Bronchial epithelial cell (primary cell): ENCODE results near the gene NR3C1. TPM values are rescaled to one million over a fixed set of nuclear protein-coding genes. Genes with fewer than 3 reads are reported as not detected.

Experiments
- DNase-seq: peaks from one replicate; pipeline ENCODE4 v3.0.0-alpha.2; 2010; ENCODE audit warnings: low read depth
- FAIRE-seq: peaks from 2 replicates; lab custom pipeline; 2011; peaks lifted over from hg19 to GRCh38; lab: Jason Lieb, UNC
- H3K27me3 ChIP-seq: 2 replicates; pipeline ENCODE4 v1.5.1; 2011; ENCODE audit warnings: low read length; ENCODE audit not compliant: control insufficient read depth, insufficient read depth
- H3K36me3 ChIP-seq: 2 replicates; pipeline ENCODE4 v1.5.1; 2011; ENCODE audit warnings: low read length; ENCODE audit not compliant: control insufficient read depth, insufficient read depth
- H3K4me3 ChIP-seq: 2 replicates; pipeline ENCODE4 v1.5.1; 2011; ENCODE audit warnings: mild to moderate bottlenecking, low read depth, low read length, control low read depth
- CTCF ChIP-seq: IDR thresholded peaks from 2 replicates; pipeline ENCODE4 v1.5.1; 2011; ENCODE audit warnings: mild to moderate bottlenecking, moderate library complexity, low read length, control low read depth, inconsistent platforms; ENCODE audit not compliant: insufficient read depth, severe bottlenecking
- total RNA-seq: library from RNA; depleted of rRNA; stranded (reverse); fragments of >200 nt; gene quantifications from 2 replicates; pipeline ENCODE4 v1.2.1, GENCODE V29; 2014

Gene NR3C1
- total RNA-seq, 1 donor from 2014 or later: 41.9 TPM

DNA sequence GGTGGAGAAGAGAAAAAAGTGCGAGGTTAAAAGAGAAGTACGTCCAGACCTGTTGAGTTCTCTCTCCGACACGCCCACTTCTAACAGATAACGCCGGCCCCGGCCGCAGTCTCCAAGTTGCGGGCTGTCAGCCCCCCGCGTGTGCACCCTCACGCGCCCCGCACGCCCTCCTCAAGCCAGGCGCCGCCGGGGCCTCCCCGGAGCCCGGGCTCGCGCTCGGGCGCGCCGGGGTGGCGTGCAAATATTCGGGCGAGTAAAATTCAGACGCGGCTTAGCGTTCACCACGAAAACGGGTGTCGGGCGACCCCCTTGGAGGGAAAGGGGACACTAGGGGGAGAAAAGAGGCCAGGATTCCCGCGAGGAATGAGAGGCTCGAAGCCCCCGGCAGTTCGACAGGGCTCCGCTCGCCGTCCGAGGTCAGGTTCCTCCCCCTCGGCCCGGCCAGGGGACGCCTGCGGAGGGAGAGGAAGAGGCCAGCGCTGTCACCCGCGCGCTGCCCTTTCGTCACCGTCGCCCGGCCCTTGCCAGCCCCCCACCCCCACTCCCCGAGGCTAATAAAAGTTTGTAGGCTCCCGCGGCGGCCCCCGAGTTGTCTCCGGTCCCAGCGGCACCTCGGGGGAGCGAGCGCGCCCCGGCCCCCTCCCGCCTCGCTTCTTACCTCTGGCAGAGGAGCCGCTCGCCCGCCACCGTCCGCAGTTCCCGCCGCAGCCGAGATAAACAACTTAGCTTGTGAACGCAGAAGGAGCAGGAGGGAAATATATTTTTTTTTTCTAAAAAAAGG, 743 bp downstream of the NR3C1 start:
- TF ChIP-seq CTCF: no peak
- DNase-seq (peak; percentile 41), FAIRE-seq (no peak)
- H3K27me3 ChIP-seq: no peaks in the 10 kb centered on the region
- H3K36me3 ChIP-seq: no peaks in the 10 kb centered on the region
- peak overlapping the region; percentile 63 for H3K4me3 ChIP-seq

DNA sequence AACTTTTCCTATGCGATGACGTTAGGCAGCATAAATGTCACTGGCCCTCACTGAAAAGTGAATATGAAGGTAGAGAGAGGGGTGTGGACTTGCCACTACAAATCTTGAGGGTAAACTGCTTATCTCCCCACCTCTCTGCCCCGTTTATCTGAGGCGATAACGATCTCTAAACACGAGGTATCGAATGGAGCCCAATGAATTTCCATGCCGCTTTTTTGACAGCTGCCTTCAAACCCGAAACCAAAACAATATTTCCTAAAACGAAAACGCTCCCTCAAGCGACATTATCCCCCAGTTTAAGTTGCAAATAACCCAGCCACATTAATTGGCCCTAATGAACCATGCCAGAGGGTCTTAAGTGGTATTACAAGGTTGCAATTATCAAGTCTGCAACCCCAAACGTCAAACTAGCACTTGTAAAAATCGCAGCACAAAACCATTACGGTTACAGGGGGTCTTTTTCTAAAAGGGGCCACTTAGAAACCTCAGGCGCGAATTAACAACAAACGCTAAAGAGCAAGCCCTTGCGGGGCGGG, 1.4 kb downstream of the NR3C1 start:
- H3K27me3 ChIP-seq: no peaks in the 10 kb centered on the region
- no peak for FAIRE-seq
- no peak for TF ChIP-seq CTCF
- peak overlapping the region; percentile 63 for H3K4me3 ChIP-seq
- H3K36me3 ChIP-seq: no peaks in the 10 kb centered on the region
- DNase-seq: no peak

- FAIRE-seq (no peak), DNase-seq (peak; percentile 30)
- H3K27me3 ChIP-seq: no peaks in the 10 kb centered on the region
- TF ChIP-seq CTCF: no peak
- H3K4me3 ChIP-seq: peak overlapping the region; percentile 63
- no peaks in the 10 kb centered on the region for H3K36me3 ChIP-seq
These were observed 2.1 kb downstream of the NR3C1 start for GRCh38 chr5:143401227-143402016.

DNA sequence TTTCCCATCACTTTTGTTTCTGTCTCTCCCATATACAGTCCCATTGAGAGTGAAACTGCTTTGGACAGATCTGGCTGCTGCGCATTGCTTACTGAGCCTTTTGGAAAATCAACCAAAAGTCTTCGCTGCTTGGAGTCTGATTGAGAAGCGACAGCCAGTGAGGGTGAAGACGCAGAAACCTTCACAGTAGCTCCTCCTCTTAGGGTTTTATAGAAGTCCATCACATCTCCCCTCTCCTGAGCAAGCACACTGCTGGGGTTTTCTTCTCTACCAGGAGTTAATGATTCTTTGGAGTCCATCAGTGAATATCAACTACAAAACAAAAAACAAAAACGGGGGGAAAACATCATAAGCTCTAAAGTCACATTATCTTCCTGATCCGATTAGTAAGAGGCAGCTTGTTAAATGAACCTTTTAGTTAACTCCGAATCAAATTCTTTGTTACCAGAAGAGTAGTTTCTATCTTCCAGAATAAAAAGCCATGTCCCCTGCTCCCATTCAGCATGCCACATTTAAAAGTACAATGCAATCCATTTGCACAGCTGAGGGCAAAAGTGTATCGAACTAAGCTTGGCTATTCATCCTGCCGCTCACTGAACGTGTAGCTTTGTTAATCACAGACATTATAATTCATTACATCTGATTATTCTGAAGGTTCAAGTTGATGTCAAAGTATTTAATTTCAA, 2.8 kb downstream of the NR3C1 start:
- peak; percentile 37 for DNase-seq
- H3K36me3 ChIP-seq: no peaks in the 10 kb centered on the region
- peak overlapping the region; percentile 63 for H3K4me3 ChIP-seq
- no peaks in the 10 kb centered on the region for H3K27me3 ChIP-seq
- TF ChIP-seq CTCF: no peak
- FAIRE-seq: no peak

GRCh38 chr5:143399616-143400540, 3.6 kb downstream of the NR3C1 start:
- Histone ChIP-seq H3K27me3 (no peaks in the 10 kb centered on the region), H3K4me3 (peak overlapping the region; percentile 63), H3K36me3 (no peaks in the 10 kb centered on the region)
- no peak for TF ChIP-seq CTCF
- DNase-seq: peak; percentile 13
- FAIRE-seq: peak; percentile 79
